Hepatocyte (in vitro differentiated cells): ENCODE data around the gene C1orf116.

Experiments
- CTCF ChIP-seq: fragments of 200-600 bp; sonication (generic); IDR thresholded peaks from 2 replicates; pipeline ENCODE4 v1.5.1; 2016; ENCODE audit warnings: antibody characterized with exemption, mild to moderate bottlenecking; ENCODE audit not compliant: poor library complexity
- EZH2 ChIP-seq: fragments of 200-600 bp; sonication (generic); IDR thresholded peaks from 2 replicates; pipeline ENCODE4 v1.6.1; 2016; ENCODE audit warnings: antibody characterized with exemption, mild to moderate bottlenecking, borderline replicate concordance
- EZH2phosphoT487 ChIP-seq: fragments of 200-600 bp; sonication (generic); IDR thresholded peaks from one replicate; pipeline ENCODE4 v1.6.1; 2018; ENCODE audit warnings: antibody characterized with exemption, mild to moderate bottlenecking, low read depth, moderate library complexity; ENCODE audit not compliant: unreplicated experiment, severe bottlenecking

DNA sequence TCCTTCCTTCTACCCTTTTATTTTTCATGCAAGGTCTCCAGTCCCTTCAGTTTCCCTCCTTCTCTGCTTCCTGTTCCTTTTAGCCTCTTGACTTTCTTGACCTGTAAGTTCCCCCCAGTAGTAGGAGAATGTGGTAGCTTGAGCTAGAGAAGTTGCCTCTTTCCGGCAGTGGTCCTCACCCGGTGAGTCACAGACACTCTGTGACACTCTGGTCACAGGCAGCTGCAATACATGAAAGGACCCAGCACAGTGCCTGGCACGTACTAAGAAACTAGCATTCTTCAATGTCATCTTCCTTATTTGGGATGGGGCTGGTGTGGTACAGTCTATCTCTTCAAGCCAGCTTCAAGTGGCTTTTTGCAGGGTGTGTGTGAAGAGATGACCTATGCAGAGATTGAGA lies 36.5 kb upstream of the C1orf116 start:
- TF ChIP-seq CTCF: no peak
- no peak for TF ChIP-seq EZH2
- TF ChIP-seq EZH2phosphoT487: no peak
